Osteocyte (in vitro differentiated cells): ENCODE measurements around the gene PTBP3. TPM values are rescaled to one million over a fixed set of nuclear protein-coding genes. Genes with fewer than 3 reads are reported as not detected.
"Not testable (repeated sequence)": the region's sequence is repeated elsewhere in the genome, so short reads cannot be mapped to it uniquely, and the experiment has no call there.

Experiments
- DNase-seq: peaks from one replicate; pipeline ENCODE4 v3.0.0; 2021; ENCODE audit warnings: mixed read lengths; ENCODE audit not compliant: unreplicated experiment; ENCODE audit errors: extremely low spot score
- H3K27ac Mint-ChIP-seq: one replicate; pipeline ENCODE4 v1.8.0; 2021; ENCODE audit warnings: mild to moderate bottlenecking, mixed read lengths; ENCODE audit not compliant: unreplicated experiment
- H3K27me3 Mint-ChIP-seq: one replicate; pipeline ENCODE4 v1.8.0; 2021; ENCODE audit warnings: mixed read lengths; ENCODE audit not compliant: unreplicated experiment
- H3K36me3 Mint-ChIP-seq: one replicate; pipeline ENCODE4 v1.8.0; 2021; ENCODE audit warnings: mixed read lengths; ENCODE audit not compliant: unreplicated experiment
- H3K4me1 Mint-ChIP-seq: one replicate; pipeline ENCODE4 v1.8.0; 2021; ENCODE audit warnings: mixed read lengths; ENCODE audit not compliant: unreplicated experiment
- H3K4me3 Mint-ChIP-seq: one replicate; pipeline ENCODE4 v1.8.0; 2021; ENCODE audit warnings: mild to moderate bottlenecking, moderate library complexity, mixed read lengths; ENCODE audit not compliant: unreplicated experiment
- H3K9me3 Mint-ChIP-seq: one replicate; pipeline ENCODE4 v1.8.0; 2021; ENCODE audit warnings: mixed read lengths; ENCODE audit not compliant: unreplicated experiment
- CTCF ChIP-seq: fragments of 200-600 bp; sonication (generic); IDR thresholded peaks from 2 replicates; pipeline ENCODE4 v1.5.0; 2021; ENCODE audit warnings: antibody characterized with exemption, mild to moderate bottlenecking, moderate library complexity
- total RNA-seq: library from RNA; stranded (reverse); gene quantifications from 2 replicates; pipeline ENCODE4 v1.2.1, GENCODE V29; 2021

PTBP3 gene
- total RNA-seq, 1 donor from 2014 or later = 47.6 TPM

- H3K36me3 Mint-ChIP-seq = peaks cover 25% of the 10 kb centered on the region
- no peaks in the 10 kb centered on the region for H3K27me3 Mint-ChIP-seq
- H3K4me1 Mint-ChIP-seq = peaks cover 9% of the 10 kb centered on the region
- H3K4me3 Mint-ChIP-seq = no peak overlapping the region
- DNase-seq = no peak
- no peak overlapping the region for H3K27ac Mint-ChIP-seq
- TF ChIP-seq CTCF = no peak
- H3K9me3 Mint-ChIP-seq = no peaks in the 10 kb centered on the region
Observed at GRCh38 chr9:112268413-112268812, 65.0 kb downstream of the PTBP3 start.

GRCh38 chr9:112267086-112267485 is 66.3 kb downstream of the PTBP3 start:
- not testable (repeated sequence) for H3K4me3 Mint-ChIP-seq, H3K27ac Mint-ChIP-seq, H3K4me1 Mint-ChIP-seq, H3K27me3 Mint-ChIP-seq, H3K9me3 Mint-ChIP-seq, DNase-seq
- H3K36me3 Mint-ChIP-seq = peaks cover 22% of the 10 kb centered on the region

GRCh38 chr9:112265391-112265790 is 68.0 kb downstream of the PTBP3 start:
- no peak for TF ChIP-seq CTCF
- no peaks in the 10 kb centered on the region for H3K27me3 Mint-ChIP-seq

GRCh38 chr9:112262577-112262976 is 70.8 kb downstream of the PTBP3 start:
- no peak overlapping the region for H3K4me3 Mint-ChIP-seq
- no peak overlapping the region for H3K27ac Mint-ChIP-seq
- no peak for DNase-seq
- no peaks in the 10 kb centered on the region for H3K27me3 Mint-ChIP-seq
- no peaks in the 10 kb centered on the region for H3K4me1 Mint-ChIP-seq
- no peaks in the 10 kb centered on the region for H3K9me3 Mint-ChIP-seq
- peaks cover 23% of the 10 kb centered on the region for H3K36me3 Mint-ChIP-seq
- TF ChIP-seq CTCF = no peak

More at GRCh38 chr9:112265391-112265790, 68.0 kb downstream of the PTBP3 start:
- Mint-ChIP-seq H3K4me1 (no peaks in the 10 kb centered on the region), H3K27ac (no peak overlapping the region), H3K36me3 (peaks cover 22% of the 10 kb centered on the region), H3K9me3 (no peaks in the 10 kb centered on the region), H3K4me3 (no peak overlapping the region)
- no peak for DNase-seq

GRCh38 chr9:112261133-112261532 is 72.3 kb downstream of the PTBP3 start:
- peaks cover 18% of the 10 kb centered on the region for H3K36me3 Mint-ChIP-seq
- H3K27me3 Mint-ChIP-seq = no peaks in the 10 kb centered on the region
- no peak for TF ChIP-seq CTCF
- no peak overlapping the region for H3K4me3 Mint-ChIP-seq
- DNase-seq = no peak
- no peak overlapping the region for H3K27ac Mint-ChIP-seq
- no peaks in the 10 kb centered on the region for H3K9me3 Mint-ChIP-seq
- no peaks in the 10 kb centered on the region for H3K4me1 Mint-ChIP-seq

GRCh38 chr9:112258106-112258505 is 75.3 kb downstream of the PTBP3 start:
- no peak for TF ChIP-seq CTCF
- no peak for DNase-seq
- Mint-ChIP-seq H3K4me3 (no peak overlapping the region), H3K4me1 (no peaks in the 10 kb centered on the region), H3K27ac (no peak overlapping the region), H3K27me3 (no peaks in the 10 kb centered on the region), H3K36me3 (peaks cover 7% of the 10 kb centered on the region), H3K9me3 (no peaks in the 10 kb centered on the region)
